ENCODE measurements around the gene THY1.
"Not testable (repeated sequence)": the region's sequence is repeated elsewhere in the genome, so short reads cannot be mapped to it uniquely, and the experiment has no call there.

THY1 gene

GRCh38 chr11:119417726-119418540 lies 5.0 kb downstream of the THY1 start:
- DNase-seq, result no peak

GRCh38 chr11:119416606-119417580 lies 6.1 kb downstream of the THY1 start:
- DNase-seq, result no peak

- no peak for DNase-seq
Observed at GRCh38 chr11:119415966-119416365, 7.0 kb downstream of the THY1 start.

DNA sequence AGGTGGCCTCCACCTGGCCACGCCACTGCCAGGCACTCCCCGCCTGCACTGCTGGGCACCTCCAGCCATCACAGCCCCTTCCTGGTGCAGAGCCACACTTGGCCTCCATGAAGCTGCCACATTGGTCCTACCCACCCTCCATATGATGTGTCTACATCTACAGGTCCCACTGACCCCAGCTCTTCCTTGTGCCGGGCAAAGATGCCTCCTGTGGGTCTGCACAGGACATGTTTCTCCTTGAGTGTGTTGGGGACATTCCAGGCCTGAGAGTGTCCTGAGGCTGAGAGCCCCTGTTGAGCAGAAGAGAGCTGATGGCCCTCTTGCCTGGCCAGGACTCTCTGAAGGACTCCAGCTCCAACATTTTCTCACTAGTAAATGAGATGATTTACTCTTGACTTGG lies 7.5 kb downstream of the THY1 start:
- DNase-seq, result no peak

DNA sequence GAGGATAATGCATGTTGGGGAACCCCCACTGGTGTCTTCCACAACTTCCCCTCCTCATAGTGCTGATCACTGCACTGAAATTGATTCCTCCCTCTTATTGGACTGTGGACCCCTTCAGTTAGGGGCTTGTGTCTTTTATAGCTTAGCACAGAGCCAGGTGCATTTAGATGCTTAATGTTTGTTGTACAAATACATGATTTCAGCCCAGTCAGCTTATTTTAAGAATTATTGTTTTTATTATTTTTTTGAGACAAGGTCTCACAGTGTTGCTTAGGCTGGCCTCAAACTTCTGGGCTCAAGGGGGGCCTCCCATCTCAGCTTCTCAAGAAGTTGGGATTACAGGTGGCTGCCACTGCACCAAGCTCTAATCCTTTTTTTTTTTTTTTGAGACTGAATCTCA lies 8.2 kb downstream of the THY1 start:
- DNase-seq, result no peak

GRCh38 chr11:119414321-119414720 lies 8.7 kb downstream of the THY1 start:
- no peak for DNase-seq

GRCh38 chr11:119412072-119412471 lies 10.9 kb downstream of the THY1 start:
- DNase-seq, result no peak

DNA sequence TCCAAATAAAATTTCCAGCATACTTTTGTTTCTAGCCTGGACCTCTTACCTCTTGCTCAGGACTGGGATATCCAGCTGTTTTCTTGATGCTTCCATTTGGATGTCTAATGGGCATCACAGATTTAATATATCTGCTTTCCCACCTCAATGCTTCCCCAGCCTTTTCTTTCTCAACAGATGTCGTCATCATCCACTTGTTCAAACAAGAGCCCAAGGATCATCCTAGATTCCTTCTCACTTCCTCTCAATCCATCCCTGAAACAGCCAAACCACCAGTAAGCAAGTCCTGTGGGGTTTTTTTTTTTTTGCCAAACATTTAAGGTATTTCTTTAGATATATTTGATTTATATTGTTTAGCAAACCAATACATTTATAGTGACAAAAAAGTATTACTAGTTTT lies 12.5 kb downstream of the THY1 start:
- DNase-seq, result no peak

- DNase-seq, result no peak
Observed at GRCh38 chr11:119409731-119410130, 13.2 kb downstream of the THY1 start.

DNA sequence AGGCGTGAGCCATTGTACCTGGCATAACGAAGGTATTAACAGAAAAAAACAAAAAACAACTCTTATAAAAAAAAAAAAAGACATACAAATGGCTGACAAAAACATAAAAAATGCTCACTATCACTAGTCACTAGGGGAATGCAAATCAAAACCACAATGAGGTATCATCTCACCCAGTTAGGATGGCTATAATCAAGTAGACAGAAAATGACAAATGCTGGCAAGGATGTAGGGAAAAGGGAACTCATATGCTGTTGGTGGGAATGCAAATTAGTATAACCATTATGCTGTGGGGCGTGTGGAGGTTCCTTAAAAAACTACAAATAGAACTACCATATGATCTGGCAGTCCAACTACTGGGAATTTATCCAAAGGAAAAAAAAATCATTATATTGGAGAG lies 17.0 kb downstream of the THY1 start:
- no peak for DNase-seq

DNA sequence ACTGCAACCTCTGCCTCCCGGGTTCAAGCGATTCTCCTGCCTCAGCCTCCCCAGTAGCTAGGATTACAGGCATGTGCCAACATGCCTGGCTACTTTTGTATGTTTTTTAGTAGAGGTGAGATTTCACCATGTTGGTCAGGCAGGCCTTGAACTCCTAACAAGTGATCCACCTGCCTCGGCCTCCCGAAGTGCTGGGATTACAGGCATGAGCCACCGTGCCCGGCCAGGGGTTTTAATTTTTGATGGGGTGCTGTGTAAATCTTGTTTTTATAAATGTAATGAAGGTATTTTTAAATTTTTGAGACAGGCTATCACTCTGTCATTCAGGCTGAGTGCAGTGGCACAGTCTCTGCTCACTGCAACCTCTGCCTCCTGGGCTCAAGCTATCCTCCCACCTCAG lies 17.5 kb downstream of the THY1 start:
- not testable (repeated sequence) for DNase-seq

DNA sequence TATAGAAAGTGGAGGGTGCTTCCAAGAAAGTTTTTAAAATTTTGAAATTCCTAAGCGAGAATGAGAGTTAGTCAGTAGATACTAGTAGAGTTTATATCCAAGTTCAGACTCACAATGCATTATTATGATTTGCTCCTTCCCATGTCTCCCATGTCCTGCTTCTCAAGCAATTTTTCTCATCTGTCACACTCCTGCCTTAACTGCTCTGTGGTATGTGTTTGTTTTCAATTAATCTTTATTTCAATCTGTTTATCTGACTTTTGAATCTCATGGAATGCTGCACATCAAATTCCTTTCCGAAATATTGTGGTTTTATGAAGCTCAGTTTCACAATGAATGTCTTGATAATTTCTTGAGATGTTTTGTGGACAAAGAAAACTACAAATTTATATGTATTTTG lies 18.1 kb downstream of the THY1 start:
- DNase-seq, result no peak

DNA sequence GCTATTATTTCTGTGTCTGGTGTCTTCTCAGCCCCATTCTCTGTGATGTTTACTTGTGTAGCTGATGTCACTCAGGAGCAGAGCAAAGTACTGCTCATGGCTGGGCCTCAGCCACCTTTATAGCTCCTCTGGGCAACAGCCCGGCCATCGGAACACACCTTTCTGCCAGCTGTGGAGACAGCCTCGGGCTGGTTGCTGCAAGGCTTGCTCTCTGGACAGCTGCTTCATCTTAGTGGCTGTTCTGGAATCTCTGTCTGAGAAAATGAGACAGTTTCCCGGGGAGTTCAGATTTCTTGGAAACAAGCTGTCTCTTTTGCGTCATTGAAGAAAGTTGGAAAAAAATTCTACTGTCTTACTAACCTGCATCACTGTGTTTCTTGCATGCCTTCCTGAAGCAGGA lies 20.0 kb downstream of the THY1 start:
- no peak for DNase-seq

GRCh38 chr11:119402470-119402869 lies 20.5 kb downstream of the THY1 start:
- DNase-seq, result no peak

DNA sequence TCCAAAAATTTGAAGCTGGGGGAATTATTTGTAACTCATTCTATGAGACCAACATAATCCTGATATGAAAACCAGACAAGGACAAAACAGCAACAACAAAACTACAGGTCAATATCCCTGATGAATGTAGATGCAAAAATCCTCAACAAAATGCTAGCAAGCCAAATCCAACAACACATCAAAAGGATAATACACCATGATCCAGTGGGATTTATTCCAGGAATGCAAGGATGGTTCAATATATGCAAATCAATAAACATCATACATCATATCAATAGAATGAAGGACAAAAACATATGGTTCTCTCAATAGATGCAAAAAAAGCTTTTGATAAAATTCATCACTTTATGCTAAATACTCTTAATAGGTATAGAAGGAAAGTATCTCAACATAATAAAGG lies 22.1 kb downstream of the THY1 start:
- no peak for DNase-seq

DNA sequence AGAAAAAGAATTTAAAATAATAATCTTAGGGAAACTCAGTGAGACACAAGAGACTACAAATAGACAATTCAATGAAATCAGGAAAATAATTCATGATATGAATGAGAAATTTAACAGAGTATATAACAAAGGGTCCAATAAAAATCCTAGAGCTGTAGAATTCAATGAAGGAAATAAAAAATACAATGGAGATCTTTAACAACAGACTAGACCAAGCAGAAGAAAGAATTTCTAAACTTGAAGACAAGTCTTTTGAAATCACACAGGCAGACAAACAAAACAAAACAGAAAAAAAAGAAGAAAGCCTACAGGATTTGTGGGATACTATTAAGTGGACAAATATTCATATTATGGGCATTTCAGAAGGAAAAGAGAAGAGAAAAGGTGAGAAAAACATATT lies 25.2 kb downstream of the THY1 start:
- DNase-seq, result no peak

DNA sequence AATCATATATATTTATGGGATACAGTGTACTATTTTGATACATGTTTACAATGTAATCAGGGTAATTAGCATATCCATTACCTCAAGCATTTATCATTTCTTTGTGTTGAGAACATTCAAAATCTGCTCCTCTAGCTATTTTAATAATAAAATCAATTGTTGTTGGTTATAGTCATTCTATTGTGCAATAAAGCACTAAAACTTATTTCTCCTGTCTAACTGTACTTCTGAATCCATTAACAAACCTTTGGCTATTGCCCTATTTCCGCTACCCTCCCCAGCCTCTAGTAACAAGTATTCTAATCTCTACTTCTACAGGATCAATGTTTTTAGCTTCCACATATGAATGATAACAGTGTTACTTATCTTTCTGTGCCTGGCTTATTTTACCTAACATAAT lies 26.1 kb downstream of the THY1 start:
- DNase-seq, result no peak

- no peak for DNase-seq
Observed at GRCh38 chr11:119391275-119391674, 31.7 kb downstream of the THY1 start.

- peak; percentile 78 for DNase-seq
Observed at GRCh38 chr11:119389611-119390254, 33.2 kb downstream of the THY1 start.

GRCh38 chr11:119388103-119388502 lies 34.9 kb downstream of the THY1 start:
- DNase-seq, result no peak

GRCh38 chr11:119384332-119384731 lies 38.6 kb downstream of the THY1 start:
- DNase-seq, result no peak

- DNase-seq, result not testable (repeated sequence)
Observed at GRCh38 chr11:119382513-119382912, 40.5 kb downstream of the THY1 start.

- DNase-seq, result peak; percentile 33
Observed at GRCh38 chr11:119382101-119382500, 40.9 kb downstream of the THY1 start.

Measured in NCI-H69 (cell line).